WTC11 (cell line): Measurements from ENCODE around the gene WDR59. TPM values are rescaled to one million over a fixed set of nuclear protein-coding genes. Genes with fewer than 3 reads are reported as not detected.

Experiments used
- ATAC-seq: fragments of 200-7000 bp; cut with Tn5 transposase; 2 replicates; pipeline ENCODE4 v1.10.0; 2021; ENCODE audit warnings: mild to moderate bottlenecking, moderate library complexity
- CTCF ChIA-PET: fragments of 300-600 bp; sonication (Branson Sonifier 250); formaldehyde crosslinking; loops from one replicate; lab custom pipeline; 2021; ENCODE audit warnings: antibody characterized with exemption; lab: Charles Lee
- POLR2A ChIA-PET: fragments of 350-600 bp; sonication (Branson Sonifier 250); formaldehyde crosslinking; loops from one replicate; lab custom pipeline; 2021; ENCODE audit warnings: antibody characterized with exemption; lab: Charles Lee
- DNase-seq: peaks from one replicate; pipeline ENCODE4 v3.0.0; 2021; ENCODE audit warnings: low spot score
- H3K27ac Mint-ChIP-seq: 2 replicates; pipeline ENCODE4 v1.8.0; 2021; ENCODE audit warnings: mixed read lengths
- H3K27me3 Mint-ChIP-seq: 2 replicates; pipeline ENCODE4 v1.8.0; 2021; ENCODE audit warnings: low read depth, mild to moderate bottlenecking, moderate library complexity, mixed read lengths
- H3K36me3 Mint-ChIP-seq: 2 replicates; pipeline ENCODE4 v1.8.0; 2021; ENCODE audit warnings: mixed read lengths
- H3K4me1 Mint-ChIP-seq: 2 replicates; pipeline ENCODE4 v1.8.0; 2022; ENCODE audit warnings: mixed read lengths
- H3K4me3 Mint-ChIP-seq: 2 replicates; pipeline ENCODE4 v1.8.0; 2021; ENCODE audit warnings: mild to moderate bottlenecking, moderate library complexity, mixed read lengths
- H3K9me3 Mint-ChIP-seq: 2 replicates; pipeline ENCODE4 v1.8.0; 2021; ENCODE audit warnings: mixed read lengths
- ATF1 ChIP-seq: sonication (generic); formaldehyde crosslinking; IDR thresholded peaks from 2 replicates; pipeline ENCODE4 v1.8.1; 2023; ENCODE audit warnings: mild to moderate bottlenecking, moderate library complexity, missing genetic modification reagents
- CBFB ChIP-seq: sonication (generic); formaldehyde crosslinking; IDR thresholded peaks from 2 replicates; pipeline ENCODE4 v1.8.1; 2022; ENCODE audit warnings: mild to moderate bottlenecking, low read depth, missing genetic modification reagents
- CREB1 ChIP-seq: sonication (generic); formaldehyde crosslinking; IDR thresholded peaks from 2 replicates; pipeline ENCODE4 v1.8.0; 2023; ENCODE audit warnings: mild to moderate bottlenecking, missing genetic modification reagents
- ESRRA ChIP-seq: sonication (generic); formaldehyde crosslinking; IDR thresholded peaks from 2 replicates; pipeline ENCODE4 v1.8.1; 2022; ENCODE audit warnings: mild to moderate bottlenecking, missing genetic modification reagents, borderline replicate concordance
- GABPB1 ChIP-seq: sonication (generic); formaldehyde crosslinking; IDR thresholded peaks from 2 replicates; pipeline ENCODE4 v1.8.1; 2023; ENCODE audit warnings: mild to moderate bottlenecking, missing genetic modification reagents
- GTF2I ChIP-seq: fragments of 250-450 bp; sonication (Bioruptor Pico); conservative IDR thresholded peaks from 2 replicates; pipeline ENCODE4 v1.4.0; 2021; ENCODE audit warnings: mild to moderate bottlenecking
- MXD4 ChIP-seq: fragments of 250-450 bp; sonication (Bioruptor Pico); IDR thresholded peaks from 2 replicates; pipeline ENCODE4 v1.8.0; 2021; ENCODE audit warnings: mild to moderate bottlenecking, moderate library complexity, borderline replicate concordance
- NFYB ChIP-seq: sonication (generic); formaldehyde crosslinking; conservative IDR thresholded peaks from 2 replicates; pipeline ENCODE4 v1.8.0; 2022; ENCODE audit warnings: low read depth, missing genetic modification reagents
- PRRX2 ChIP-seq: fragments of 250-450 bp; sonication (Bioruptor Pico); IDR thresholded peaks from 2 replicates; pipeline ENCODE4 v1.8.0; 2021; ENCODE audit warnings: mild to moderate bottlenecking
- ZNF416 ChIP-seq: fragments of 250-450 bp; sonication (Bioruptor Pico); IDR thresholded peaks from 2 replicates; pipeline ENCODE4 v1.9.0; 2021; ENCODE audit warnings: mild to moderate bottlenecking, inconsistent platforms
- total RNA-seq: library from RNA; stranded (reverse); gene quantifications from 3 replicates; pipeline ENCODE4 v1.2.3, GENCODE V29; 2021
- TF ChIP-seq, protein P1 (sequence below): fragments of 250-450 bp; sonication (Bioruptor Pico); IDR thresholded peaks from 2 replicates; pipeline ENCODE4 v1.9.0; 2021; ENCODE audit warnings: moderate library complexity, mild to moderate bottlenecking, inconsistent platforms, borderline replicate concordance
- TF ChIP-seq, protein P2 (sequence below): sonication (generic); formaldehyde crosslinking; IDR thresholded peaks from 2 replicates; pipeline ENCODE4 v1.8.1; 2023; ENCODE audit warnings: mild to moderate bottlenecking, missing genetic modification reagents
- TF ChIP-seq, protein P3 (sequence below): sonication (generic); formaldehyde crosslinking; IDR thresholded peaks from 2 replicates; pipeline ENCODE4 v1.8.1; 2022; ENCODE audit warnings: mild to moderate bottlenecking, moderate library complexity, missing genetic modification reagents
- TF ChIP-seq, protein P4 (sequence below): sonication (generic); formaldehyde crosslinking; IDR thresholded peaks from 2 replicates; pipeline ENCODE4 v1.8.0; 2023; ENCODE audit warnings: missing genetic modification reagents, mild to moderate bottlenecking, borderline replicate concordance

The WDR59 gene
- total RNA-seq, 1 experiment from 2014 or later: 100 TPM

DNA sequence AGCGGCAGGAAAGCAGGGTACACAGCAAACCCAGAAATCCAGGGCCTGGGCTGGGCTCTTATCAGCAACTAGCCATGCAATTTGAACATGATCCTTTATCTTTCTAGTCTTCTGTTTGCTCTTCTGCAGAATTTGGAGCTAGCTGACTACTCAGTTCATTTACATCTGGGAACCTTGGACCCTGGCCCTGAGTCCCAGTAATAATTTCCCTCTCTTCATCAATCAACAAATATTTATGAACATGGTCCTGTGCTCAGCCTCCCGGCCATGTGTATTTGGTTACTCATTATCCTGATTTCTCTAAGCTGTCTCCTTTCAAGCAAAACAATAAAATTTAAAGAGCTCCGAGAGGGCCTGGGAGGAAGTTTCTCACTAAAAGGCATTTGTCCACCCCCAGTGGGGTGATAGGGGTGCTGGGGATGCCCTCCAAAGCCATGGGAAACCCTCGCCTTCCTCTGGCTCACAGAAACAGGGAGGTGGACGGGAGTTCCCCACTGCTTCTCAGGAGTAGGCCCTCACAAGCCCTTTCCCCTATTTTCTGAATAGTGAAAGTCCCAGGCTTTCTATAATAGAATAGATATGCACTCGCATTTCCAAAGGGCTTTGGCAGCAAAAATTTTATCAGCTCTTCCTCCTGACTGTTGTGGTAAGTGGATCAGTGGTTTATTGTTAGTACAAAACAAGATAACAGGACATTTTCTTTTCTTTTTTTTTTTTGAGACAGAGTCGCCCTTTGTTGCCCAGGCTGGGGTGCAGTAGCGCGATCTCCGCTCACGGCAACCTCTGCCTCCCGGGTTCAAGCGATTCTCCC is 6.9 kb upstream of the WDR59 start:
- peaks cover 15% of the 10 kb centered on the region for H3K4me1 Mint-ChIP-seq
- H3K27me3 Mint-ChIP-seq: no peaks in the 10 kb centered on the region; the same call in 1 of the 2 replicates
- POLR2A ChIA-PET: no interaction called here
- no peak overlapping the region for H3K4me3 Mint-ChIP-seq
- H3K36me3 Mint-ChIP-seq: no peaks in the 10 kb centered on the region
- ATAC-seq (peak; percentile 28; the same call in 1 of the 2 replicates), DNase-seq (no peak)
- TF ChIP-seq PRRX2 (CRISPR knock-in tag): no peak
- TF ChIP-seq GABPB1 (CRISPR knock-in tag): peak; percentile 50
- TF ChIP-seq, protein P1, sequence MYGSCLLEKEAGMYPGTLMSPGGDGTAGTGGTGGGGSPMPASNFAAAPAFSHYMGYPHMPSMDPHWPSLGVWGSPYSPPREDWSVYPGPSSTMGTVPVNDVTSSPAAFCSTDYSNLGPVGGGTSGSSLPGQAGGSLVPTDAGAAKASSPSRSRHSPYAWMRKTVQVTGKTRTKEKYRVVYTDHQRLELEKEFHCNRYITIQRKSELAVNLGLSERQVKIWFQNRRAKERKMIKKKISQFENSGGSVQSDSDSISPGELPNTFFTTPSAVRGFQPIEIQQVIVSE (CRISPR knock-in tag): no peak
- CTCF ChIA-PET: interaction anchor here (0.9 to 2.1 kb wide), 5 partner anchors 9 to 178 kb away, joined by 3 to 13 read pairs (median 4); no protein-coding TSS in a partner anchor
- 0 out of 2 replicates have a peak, but pooled peaks cover 4% of the 10 kb centered on the region for H3K9me3 Mint-ChIP-seq
- H3K27ac Mint-ChIP-seq: no peak overlapping the region

DNA sequence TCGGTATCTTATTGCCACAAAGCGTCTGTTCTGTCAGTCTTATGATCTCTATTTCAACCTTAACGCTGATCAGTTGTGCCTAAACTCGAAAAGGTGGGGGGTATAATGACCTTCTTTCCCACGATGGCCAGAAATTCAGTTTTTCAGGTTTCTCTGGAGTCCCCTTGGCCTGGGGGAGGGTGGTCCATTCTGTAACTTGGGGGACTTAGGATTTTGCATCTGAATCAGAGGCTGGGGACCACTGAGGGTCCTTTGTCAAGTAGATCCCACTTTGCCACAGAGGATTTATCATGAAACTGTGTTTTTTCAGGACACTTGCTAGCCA is 6.3 kb upstream of the WDR59 start:
- CTCF ChIA-PET: interaction anchor here (0.9 to 2.1 kb wide), 4 partner anchors 8 to 178 kb away, joined by 3 to 13 read pairs (median 4); no protein-coding TSS in a partner anchor
- no peak for TF ChIP-seq GTF2I (CRISPR knock-in tag)
- TF ChIP-seq MXD4 (CRISPR knock-in tag): no peak
- TF ChIP-seq, protein P2, sequence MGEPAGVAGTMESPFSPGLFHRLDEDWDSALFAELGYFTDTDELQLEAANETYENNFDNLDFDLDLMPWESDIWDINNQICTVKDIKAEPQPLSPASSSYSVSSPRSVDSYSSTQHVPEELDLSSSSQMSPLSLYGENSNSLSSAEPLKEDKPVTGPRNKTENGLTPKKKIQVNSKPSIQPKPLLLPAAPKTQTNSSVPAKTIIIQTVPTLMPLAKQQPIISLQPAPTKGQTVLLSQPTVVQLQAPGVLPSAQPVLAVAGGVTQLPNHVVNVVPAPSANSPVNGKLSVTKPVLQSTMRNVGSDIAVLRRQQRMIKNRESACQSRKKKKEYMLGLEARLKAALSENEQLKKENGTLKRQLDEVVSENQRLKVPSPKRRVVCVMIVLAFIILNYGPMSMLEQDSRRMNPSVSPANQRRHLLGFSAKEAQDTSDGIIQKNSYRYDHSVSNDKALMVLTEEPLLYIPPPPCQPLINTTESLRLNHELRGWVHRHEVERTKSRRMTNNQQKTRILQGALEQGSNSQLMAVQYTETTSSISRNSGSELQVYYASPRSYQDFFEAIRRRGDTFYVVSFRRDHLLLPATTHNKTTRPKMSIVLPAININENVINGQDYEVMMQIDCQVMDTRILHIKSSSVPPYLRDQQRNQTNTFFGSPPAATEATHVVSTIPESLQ (CRISPR knock-in tag): no peak
- no peak for TF ChIP-seq ZNF416 (CRISPR knock-in tag)
- TF ChIP-seq CREB1 (CRISPR knock-in tag): no peak
- TF ChIP-seq, protein P3, sequence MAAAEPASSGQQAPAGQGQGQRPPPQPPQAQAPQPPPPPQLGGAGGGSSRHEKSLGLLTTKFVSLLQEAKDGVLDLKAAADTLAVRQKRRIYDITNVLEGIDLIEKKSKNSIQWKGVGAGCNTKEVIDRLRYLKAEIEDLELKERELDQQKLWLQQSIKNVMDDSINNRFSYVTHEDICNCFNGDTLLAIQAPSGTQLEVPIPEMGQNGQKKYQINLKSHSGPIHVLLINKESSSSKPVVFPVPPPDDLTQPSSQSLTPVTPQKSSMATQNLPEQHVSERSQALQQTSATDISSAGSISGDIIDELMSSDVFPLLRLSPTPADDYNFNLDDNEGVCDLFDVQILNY (CRISPR knock-in tag): no peak
- no peak for TF ChIP-seq ESRRA (CRISPR knock-in tag)
- no peak for TF ChIP-seq ATF1 (CRISPR knock-in tag)
- TF ChIP-seq, protein P4, sequence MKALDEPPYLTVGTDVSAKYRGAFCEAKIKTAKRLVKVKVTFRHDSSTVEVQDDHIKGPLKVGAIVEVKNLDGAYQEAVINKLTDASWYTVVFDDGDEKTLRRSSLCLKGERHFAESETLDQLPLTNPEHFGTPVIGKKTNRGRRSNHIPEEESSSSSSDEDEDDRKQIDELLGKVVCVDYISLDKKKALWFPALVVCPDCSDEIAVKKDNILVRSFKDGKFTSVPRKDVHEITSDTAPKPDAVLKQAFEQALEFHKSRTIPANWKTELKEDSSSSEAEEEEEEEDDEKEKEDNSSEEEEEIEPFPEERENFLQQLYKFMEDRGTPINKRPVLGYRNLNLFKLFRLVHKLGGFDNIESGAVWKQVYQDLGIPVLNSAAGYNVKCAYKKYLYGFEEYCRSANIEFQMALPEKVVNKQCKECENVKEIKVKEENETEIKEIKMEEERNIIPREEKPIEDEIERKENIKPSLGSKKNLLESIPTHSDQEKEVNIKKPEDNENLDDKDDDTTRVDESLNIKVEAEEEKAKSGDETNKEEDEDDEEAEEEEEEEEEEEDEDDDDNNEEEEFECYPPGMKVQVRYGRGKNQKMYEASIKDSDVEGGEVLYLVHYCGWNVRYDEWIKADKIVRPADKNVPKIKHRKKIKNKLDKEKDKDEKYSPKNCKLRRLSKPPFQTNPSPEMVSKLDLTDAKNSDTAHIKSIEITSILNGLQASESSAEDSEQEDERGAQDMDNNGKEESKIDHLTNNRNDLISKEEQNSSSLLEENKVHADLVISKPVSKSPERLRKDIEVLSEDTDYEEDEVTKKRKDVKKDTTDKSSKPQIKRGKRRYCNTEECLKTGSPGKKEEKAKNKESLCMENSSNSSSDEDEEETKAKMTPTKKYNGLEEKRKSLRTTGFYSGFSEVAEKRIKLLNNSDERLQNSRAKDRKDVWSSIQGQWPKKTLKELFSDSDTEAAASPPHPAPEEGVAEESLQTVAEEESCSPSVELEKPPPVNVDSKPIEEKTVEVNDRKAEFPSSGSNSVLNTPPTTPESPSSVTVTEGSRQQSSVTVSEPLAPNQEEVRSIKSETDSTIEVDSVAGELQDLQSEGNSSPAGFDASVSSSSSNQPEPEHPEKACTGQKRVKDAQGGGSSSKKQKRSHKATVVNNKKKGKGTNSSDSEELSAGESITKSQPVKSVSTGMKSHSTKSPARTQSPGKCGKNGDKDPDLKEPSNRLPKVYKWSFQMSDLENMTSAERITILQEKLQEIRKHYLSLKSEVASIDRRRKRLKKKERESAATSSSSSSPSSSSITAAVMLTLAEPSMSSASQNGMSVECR (CRISPR knock-in tag): no peak
- TF ChIP-seq PRRX2 (CRISPR knock-in tag): no peak
- TF ChIP-seq NFYB (CRISPR knock-in tag): no peak
- no peak for TF ChIP-seq CBFB (CRISPR knock-in tag)
- TF ChIP-seq, all 79 proteins: peak for 0
- no peak overlapping the region for H3K4me3 Mint-ChIP-seq
- DNase-seq (no peak), ATAC-seq (no peak)
- H3K4me1 Mint-ChIP-seq: peaks cover 15% of the 10 kb centered on the region
- POLR2A ChIA-PET: no interaction called here
- no peaks in the 10 kb centered on the region; the same call in 1 of the 2 replicates for H3K27me3 Mint-ChIP-seq
- H3K27ac Mint-ChIP-seq: no peak overlapping the region
- no peaks in the 10 kb centered on the region for H3K36me3 Mint-ChIP-seq
- 0 out of 2 replicates have a peak, but pooled peaks cover 4% of the 10 kb centered on the region for H3K9me3 Mint-ChIP-seq
